Measurements from ENCODE around the gene RASGEF1C. TPM values are rescaled to one million over a fixed set of nuclear protein-coding genes. Genes with fewer than 3 reads are reported as not detected.
A peak's percentile ranks its signal among the peaks of the same experiment; 100 is the strongest.

The RASGEF1C gene
- total and polyA plus RNA-seq, 2 experiments from 2014 or later, result 0.40 to 0.42 TPM

DNA sequence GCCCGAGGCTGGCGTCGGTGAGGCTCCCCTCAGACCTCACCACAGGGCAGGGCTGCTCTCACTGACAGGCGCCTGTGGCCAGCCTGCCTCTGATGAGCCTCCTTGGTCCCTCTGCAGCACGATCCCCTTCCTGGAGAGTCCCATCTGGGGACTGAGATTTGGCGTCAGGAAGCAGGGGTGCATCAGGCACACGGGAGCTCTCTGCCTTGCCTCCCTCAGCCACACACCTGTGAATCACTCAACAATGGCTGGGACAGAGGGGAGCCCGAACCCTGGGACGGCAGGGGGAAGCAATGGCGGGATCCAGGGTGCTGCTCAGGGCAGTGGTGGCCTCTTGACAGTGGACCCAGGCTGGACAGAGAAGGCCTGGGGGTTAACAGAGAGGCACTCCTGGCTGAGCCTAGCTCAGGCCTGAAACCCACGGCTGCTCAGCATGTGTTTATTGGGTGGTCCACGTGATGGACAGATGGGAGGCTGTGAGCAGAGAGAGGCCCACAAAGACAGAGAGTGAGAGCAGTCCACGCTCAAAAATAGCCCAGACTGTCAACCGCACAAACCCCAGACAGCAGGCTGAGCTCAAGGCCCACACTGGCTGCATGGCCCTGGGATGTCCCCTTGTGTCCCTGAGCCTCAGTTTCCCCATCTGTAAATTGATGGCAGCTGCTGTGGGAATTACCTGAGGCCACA, 11.9 kb downstream of the RASGEF1C start:
- ATAC-seq, result peak; percentile 28; the same call in 1 of the 3 replicates

More for the DNA sequence above, 11.9 kb downstream of the RASGEF1C start:
- Mint-ChIP-seq H3K27ac (no peak overlapping the region), H3K27me3 (ENCODE audit: insufficient read depth, low read depth, poor library complexity) (peaks cover 4% of the 10 kb centered on the region), H3K4me3 (no peak overlapping the region), H3K36me3 (ENCODE audit: low read depth) (no peaks in the 10 kb centered on the region; the same call in 2 of the 3 replicates), H3K9me3 (peaks cover 1% of the 10 kb centered on the region; the same call in 2 of the 3 replicates), H3K4me1 (peaks cover 2% of the 10 kb centered on the region; the same call in 1 of the 3 replicates)
- no peak for DNase-seq (ENCODE audit: low spot score)
- H4K20me1 ChIP-seq (replicated peaks; ENCODE audit: insufficient read depth), result no peaks in the 10 kb centered on the region
- no peak overlapping the region for H2AFZ ChIP-seq
- H3K27me3 ChIP-seq (ENCODE audit: insufficient read depth), result no peaks in the 10 kb centered on the region
- H3F3A ChIP-seq (replicated peaks; ENCODE audit: low read depth), result no peaks in the 10 kb centered on the region
- H3K27ac ChIP-seq (ENCODE audit: low read depth), result no peak overlapping the region
- no peak overlapping the region for H3K4me3 ChIP-seq
- no peaks in the 10 kb centered on the region for H3K4me1 ChIP-seq (ENCODE audit: insufficient read depth)
- no peaks in the 10 kb centered on the region for H3K9me2 ChIP-seq (ENCODE audit: insufficient read depth)
- H3K79me2 ChIP-seq (replicated peaks; ENCODE audit: insufficient read depth), result no peaks in the 10 kb centered on the region
- TF ChIP-seq, protein P1, sequence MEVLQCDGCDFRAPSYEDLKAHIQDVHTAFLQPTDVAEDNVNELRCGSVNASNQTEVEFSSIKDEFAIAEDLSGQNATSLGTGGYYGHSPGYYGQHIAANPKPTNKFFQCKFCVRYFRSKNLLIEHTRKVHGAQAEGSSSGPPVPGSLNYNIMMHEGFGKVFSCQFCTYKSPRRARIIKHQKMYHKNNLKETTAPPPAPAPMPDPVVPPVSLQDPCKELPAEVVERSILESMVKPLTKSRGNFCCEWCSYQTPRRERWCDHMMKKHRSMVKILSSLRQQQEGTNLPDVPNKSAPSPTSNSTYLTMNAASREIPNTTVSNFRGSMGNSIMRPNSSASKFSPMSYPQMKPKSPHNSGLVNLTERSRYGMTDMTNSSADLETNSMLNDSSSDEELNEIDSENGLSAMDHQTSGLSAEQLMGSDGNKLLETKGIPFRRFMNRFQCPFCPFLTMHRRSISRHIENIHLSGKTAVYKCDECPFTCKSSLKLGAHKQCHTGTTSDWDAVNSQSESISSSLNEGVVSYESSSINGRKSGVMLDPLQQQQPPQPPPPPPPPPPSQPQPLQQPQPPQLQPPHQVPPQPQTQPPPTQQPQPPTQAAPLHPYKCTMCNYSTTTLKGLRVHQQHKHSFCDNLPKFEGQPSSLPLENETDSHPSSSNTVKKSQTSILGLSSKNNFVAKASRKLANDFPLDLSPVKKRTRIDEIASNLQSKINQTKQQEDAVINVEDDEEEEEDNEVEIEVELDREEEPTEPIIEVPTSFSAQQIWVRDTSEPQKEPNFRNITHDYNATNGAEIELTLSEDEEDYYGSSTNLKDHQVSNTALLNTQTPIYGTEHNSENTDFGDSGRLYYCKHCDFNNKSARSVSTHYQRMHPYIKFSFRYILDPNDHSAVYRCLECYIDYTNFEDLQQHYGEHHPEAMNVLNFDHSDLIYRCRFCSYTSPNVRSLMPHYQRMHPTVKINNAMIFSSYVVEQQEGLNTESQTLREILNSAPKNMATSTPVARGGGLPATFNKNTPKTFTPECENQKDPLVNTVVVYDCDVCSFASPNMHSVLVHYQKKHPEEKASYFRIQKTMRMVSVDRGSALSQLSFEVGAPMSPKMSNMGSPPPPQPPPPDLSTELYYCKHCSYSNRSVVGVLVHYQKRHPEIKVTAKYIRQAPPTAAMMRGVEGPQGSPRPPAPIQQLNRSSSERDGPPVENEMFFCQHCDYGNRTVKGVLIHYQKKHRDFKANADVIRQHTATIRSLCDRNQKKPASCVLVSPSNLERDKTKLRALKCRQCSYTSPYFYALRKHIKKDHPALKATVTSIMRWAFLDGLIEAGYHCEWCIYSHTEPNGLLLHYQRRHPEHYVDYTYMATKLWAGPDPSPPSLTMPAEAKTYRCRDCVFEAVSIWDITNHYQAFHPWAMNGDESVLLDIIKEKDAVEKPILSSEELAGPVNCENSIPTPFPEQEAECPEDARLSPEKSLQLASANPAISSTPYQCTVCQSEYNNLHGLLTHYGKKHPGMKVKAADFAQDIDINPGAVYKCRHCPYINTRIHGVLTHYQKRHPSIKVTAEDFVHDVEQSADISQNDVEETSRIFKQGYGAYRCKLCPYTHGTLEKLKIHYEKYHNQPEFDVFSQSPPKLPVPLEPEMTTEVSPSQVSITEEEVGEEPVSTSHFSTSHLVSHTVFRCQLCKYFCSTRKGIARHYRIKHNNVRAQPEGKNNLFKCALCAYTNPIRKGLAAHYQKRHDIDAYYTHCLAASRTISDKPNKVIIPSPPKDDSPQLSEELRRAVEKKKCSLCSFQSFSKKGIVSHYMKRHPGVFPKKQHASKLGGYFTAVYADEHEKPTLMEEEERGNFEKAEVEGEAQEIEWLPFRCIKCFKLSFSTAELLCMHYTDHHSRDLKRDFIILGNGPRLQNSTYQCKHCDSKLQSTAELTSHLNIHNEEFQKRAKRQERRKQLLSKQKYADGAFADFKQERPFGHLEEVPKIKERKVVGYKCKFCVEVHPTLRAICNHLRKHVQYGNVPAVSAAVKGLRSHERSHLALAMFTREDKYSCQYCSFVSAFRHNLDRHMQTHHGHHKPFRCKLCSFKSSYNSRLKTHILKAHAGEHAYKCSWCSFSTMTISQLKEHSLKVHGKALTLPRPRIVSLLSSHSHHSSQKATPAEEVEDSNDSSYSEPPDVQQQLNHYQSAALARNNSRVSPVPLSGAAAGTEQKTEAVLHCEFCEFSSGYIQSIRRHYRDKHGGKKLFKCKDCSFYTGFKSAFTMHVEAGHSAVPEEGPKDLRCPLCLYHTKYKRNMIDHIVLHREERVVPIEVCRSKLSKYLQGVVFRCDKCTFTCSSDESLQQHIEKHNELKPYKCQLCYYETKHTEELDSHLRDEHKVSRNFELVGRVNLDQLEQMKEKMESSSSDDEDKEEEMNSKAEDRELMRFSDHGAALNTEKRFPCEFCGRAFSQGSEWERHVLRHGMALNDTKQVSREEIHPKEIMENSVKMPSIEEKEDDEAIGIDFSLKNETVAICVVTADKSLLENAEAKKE (CRISPR knock-in tag; IDR thresholded peaks at IDR 0.05), result no peak
- TF ChIP-seq ETS1 (IDR thresholded peaks at IDR 0.05), result no peak
- TF ChIP-seq JUNB (IDR thresholded peaks at IDR 0.05; ENCODE audit: unreplicated experiment), result no peak
- TF ChIP-seq EZH2 (IDR thresholded peaks at IDR 0.05; ENCODE audit: low read depth, unreplicated experiment), result no peak
- TF ChIP-seq ZNF114 (CRISPR knock-in tag; IDR thresholded peaks at IDR 0.05), result no peak
- no peak for TF ChIP-seq POLR2AphosphoS5 (IDR thresholded peaks at IDR 0.05; ENCODE audit: low read depth)
- TF ChIP-seq NANOG (IDR thresholded peaks at IDR 0.05; ENCODE audit: borderline replicate concordance), result no peak
- TF ChIP-seq EZH2phosphoT487 (IDR thresholded peaks at IDR 0.05; ENCODE audit: unreplicated experiment), result no peak
- no peak for TF ChIP-seq CREB1 (CRISPR knock-in tag; IDR thresholded peaks at IDR 0.05; ENCODE audit: low read depth)
- TF ChIP-seq, protein P2, sequence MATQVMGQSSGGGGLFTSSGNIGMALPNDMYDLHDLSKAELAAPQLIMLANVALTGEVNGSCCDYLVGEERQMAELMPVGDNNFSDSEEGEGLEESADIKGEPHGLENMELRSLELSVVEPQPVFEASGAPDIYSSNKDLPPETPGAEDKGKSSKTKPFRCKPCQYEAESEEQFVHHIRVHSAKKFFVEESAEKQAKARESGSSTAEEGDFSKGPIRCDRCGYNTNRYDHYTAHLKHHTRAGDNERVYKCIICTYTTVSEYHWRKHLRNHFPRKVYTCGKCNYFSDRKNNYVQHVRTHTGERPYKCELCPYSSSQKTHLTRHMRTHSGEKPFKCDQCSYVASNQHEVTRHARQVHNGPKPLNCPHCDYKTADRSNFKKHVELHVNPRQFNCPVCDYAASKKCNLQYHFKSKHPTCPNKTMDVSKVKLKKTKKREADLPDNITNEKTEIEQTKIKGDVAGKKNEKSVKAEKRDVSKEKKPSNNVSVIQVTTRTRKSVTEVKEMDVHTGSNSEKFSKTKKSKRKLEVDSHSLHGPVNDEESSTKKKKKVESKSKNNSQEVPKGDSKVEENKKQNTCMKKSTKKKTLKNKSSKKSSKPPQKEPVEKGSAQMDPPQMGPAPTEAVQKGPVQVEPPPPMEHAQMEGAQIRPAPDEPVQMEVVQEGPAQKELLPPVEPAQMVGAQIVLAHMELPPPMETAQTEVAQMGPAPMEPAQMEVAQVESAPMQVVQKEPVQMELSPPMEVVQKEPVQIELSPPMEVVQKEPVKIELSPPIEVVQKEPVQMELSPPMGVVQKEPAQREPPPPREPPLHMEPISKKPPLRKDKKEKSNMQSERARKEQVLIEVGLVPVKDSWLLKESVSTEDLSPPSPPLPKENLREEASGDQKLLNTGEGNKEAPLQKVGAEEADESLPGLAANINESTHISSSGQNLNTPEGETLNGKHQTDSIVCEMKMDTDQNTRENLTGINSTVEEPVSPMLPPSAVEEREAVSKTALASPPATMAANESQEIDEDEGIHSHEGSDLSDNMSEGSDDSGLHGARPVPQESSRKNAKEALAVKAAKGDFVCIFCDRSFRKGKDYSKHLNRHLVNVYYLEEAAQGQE (IDR thresholded peaks at IDR 0.05; ENCODE audit: unreplicated experiment), result no peak
- TF ChIP-seq ZNF331 (CRISPR knock-in tag; IDR thresholded peaks at IDR 0.05; ENCODE audit: low read depth), result no peak
- no peak overlapping the region for H3K4me2 ChIP-seq
- no peaks in the 10 kb centered on the region for H3K36me3 ChIP-seq (ENCODE audit: insufficient read depth)

Data from GM23338 (cell line).